GM18873 (cell line): ENCODE measurements around the gene EFCAB7.
"Not testable (repeated sequence)": the region's sequence is repeated elsewhere in the genome, so short reads cannot be mapped to it uniquely, and the experiment has no call there.

Source experiments
- ATAC-seq: cut with Tn5 transposase; IDR thresholded peaks from one replicate; pipeline ENCODE4 v1.9.1; 2021; ENCODE audit warnings: mild to moderate bottlenecking, moderate library complexity, moderate number of reproducible peaks; ENCODE audit not compliant: unreplicated experiment, low FRiP score

The EFCAB7 gene

GRCh38 chr1:63548303-63548702 is 25.0 kb downstream of the EFCAB7 start:
- no peak for ATAC-seq

- ATAC-seq: no peak
Measured at GRCh38 chr1:63548877-63549276, 25.6 kb downstream of the EFCAB7 start.

DNA sequence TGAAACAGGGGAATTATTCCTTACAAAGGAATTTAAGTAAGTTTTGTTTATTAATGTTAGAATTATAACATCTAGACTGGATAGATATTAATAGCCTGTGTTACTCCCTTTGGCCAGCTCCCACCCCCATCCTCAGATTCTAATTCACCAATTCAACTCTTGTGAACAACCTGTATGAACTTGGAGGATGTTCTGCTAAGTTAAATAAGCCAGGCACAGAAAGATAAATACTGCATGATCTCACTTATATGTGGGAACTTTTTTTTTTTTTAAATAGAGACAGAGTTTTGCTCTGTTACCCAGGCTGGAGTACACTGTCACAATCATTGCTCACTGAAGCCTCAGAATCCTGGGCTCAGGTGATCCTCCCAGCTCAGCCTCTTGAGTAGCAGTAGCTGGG is 32.2 kb downstream of the EFCAB7 start:
- ATAC-seq: no peak

GRCh38 chr1:63557365-63557987 is 34.2 kb downstream of the EFCAB7 start:
- ATAC-seq: no peak

GRCh38 chr1:63559357-63559756 is 36.0 kb downstream of the EFCAB7 start:
- ATAC-seq: no peak

DNA sequence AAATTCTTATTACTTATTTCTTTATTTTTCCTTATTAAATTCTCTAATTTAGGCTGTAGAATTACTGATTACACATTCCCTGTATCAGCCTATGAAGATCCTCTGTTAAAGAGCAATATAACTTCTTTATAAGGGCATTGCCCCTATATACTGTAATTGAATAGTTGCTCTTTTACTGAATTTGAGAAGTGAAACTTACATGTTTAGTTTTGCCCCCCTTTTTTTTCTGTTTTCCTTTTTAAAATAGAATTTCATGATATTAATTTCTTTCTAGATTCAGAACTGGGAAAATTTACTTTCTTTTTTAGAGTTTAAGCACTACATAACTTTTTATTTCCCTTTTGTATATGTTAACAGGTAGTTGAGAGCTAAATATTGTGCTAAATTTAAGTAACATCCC is 40.4 kb downstream of the EFCAB7 start:
- ATAC-seq: no peak

GRCh38 chr1:63569068-63569467 is 45.7 kb downstream of the EFCAB7 start:
- ATAC-seq: no peak

GRCh38 chr1:63569640-63570316 is 46.5 kb downstream of the EFCAB7 start:
- no peak for ATAC-seq

DNA sequence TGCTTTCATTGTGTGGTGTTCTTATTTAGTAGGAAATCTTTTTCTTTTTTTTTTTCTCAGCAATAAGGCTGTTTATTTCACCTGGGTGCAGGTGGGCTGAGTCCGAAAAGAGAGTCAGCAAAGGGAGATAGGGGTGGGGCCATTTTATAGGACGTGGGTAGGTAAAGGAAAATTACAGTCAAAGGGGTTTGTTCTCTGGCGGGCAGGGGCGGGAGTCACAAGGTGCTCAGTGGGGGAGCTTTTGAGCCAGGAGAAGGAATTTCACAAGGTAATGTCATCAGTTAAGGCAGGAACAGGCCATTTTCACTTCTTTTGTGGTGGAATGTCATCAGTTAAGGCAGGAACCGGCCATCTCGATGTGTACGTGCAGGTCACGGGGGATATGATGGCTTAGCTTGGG is 49.4 kb downstream of the EFCAB7 start:
- ATAC-seq: not testable (repeated sequence)

DNA sequence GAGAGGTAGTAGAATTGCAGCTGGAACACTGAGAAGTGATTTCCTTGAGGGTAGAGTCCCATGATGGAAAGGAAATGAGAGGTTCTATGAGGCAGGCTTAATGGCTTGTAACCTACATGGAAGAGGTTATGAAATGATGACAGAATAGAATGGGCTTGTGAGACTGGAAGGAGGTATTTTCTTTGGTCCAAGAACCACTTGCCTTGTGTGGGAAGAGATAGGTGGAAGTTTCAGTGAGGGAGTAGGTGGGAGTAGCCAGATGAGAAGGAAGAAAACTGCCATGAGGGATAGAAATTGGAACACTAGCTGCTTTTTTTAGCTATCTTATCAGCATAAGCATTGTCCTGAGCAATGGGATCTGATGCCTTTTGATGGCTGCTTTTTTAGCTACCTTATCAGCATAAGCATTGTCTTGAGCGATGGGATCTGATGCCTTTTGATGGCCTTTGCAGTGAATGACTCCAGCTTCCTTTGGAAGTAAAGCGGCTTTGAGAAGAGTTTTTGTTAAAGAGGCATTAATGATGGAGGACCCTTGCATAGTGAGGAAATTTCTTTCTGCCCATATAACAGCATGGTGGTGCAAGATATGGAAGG is 51.0 kb downstream of the EFCAB7 start:
- ATAC-seq: not testable (repeated sequence)

DNA sequence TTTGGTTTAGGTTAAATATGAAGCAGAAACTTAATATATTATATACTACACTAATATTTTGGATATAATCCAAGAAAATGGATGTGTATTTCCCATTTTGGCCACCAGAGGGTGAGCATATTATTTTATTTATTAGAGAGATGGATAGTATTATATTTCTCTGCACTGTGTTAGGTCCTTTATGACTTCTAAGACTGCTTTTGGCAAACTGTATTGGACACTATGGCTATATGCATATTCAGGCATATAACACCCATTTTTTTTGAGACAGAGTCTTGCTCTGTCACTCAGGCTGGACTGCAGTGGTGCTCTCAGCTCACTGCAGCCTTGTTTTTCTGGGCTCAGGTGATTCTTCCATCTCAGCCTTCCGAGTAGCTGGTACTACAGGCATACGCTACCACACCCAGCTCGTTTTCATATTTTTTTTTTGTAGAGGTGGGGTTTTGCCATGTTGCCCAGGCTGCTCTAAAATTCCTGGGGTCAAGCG is 52.1 kb downstream of the EFCAB7 start:
- ATAC-seq: no peak

GRCh38 chr1:63586326-63586725 is 63.0 kb downstream of the EFCAB7 start:
- ATAC-seq: not testable (repeated sequence)

- ATAC-seq: no peak
Measured at GRCh38 chr1:63590166-63590560, 66.8 kb downstream of the EFCAB7 start.

GRCh38 chr1:63592536-63593302 is 69.4 kb downstream of the EFCAB7 start:
- no peak for ATAC-seq

GRCh38 chr1:63593303-63593885 is 70.1 kb downstream of the EFCAB7 start, which contains the start of gene PGM1:
PGM1 (plus strand) TSS chr1:63593411; CDS start chr1:63593489, 78 bp downstream.
- peak; percentile 59 for ATAC-seq

- ATAC-seq: peak; percentile 38
Measured at GRCh38 chr1:63593886-63594605, 70.7 kb downstream of the EFCAB7 start.

- no peak for ATAC-seq
Measured at GRCh38 chr1:63595435-63595834, 72.1 kb downstream of the EFCAB7 start.

- ATAC-seq: no peak
Measured at GRCh38 chr1:63599799-63600198, 76.5 kb downstream of the EFCAB7 start.

- no peak for ATAC-seq
Measured at GRCh38 chr1:63600248-63600647, 76.9 kb downstream of the EFCAB7 start.

GRCh38 chr1:63601061-63601460 is 77.7 kb downstream of the EFCAB7 start:
- no peak for ATAC-seq
